NCI-H2196 treated with DMSO at 0.1 percent for 48 hours (cell line): ENCODE results near the gene CORO2B.
"Not testable (repeated sequence)": the region's sequence is repeated elsewhere in the genome, so short reads cannot be mapped to it uniquely, and the experiment has no call there.

Source experiments
- DNase-seq: peaks from one replicate; lab custom pipeline; 2025; ENCODE audit not compliant: unreplicated experiment; lab: John Stamatoyannopoulos, UW

Gene CORO2B

GRCh38 chr15:68719672-68720071 is 140.9 kb downstream of the CORO2B start:
- no peak for DNase-seq

DNA sequence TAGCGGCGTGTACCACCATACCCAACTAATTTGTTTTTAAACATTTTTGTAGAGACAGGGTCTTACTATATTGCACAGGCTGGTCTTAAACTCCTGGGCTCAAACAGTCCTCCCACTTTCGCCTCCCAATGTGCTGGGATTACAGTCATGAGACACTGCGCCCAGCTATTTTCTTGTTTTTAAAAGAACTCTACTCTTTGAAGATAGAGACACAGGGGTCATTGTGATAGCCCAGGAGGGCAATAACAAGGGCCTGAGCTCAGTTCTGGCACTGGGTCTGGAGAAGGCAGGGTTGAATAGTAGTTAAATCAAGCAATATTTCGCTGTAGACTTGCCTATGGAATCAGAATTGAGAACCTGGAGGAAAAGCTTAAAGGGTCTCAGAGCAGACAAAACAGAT is 143.1 kb downstream of the CORO2B start:
- DNase-seq, result no peak

GRCh38 chr15:68725736-68726135 is 146.9 kb downstream of the CORO2B start:
- DNase-seq, result no peak

DNA sequence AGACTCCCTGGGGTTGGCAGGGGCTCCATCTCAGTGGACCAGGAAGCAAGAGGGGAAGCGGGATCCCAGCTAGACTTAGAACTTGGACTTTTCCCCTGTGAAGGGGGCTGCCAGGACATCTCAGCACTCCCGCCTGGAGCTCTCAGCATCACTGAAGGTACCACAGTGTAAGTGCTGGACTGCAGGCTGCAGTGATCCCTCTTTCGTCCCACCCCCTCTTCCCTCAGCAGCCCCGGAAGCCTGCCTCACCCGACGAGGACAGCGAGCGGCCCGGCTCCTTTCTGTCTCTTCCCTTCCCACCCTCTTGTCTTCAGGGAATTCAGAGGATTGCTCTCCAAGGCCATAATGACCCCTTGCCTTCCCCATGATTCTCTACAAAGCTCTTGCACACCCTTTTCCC is 147.5 kb downstream of the CORO2B start:
- no peak for DNase-seq

GRCh38 chr15:68729789-68730411 is 151.1 kb downstream of the CORO2B start:
- DNase-seq, result no peak

GRCh38 chr15:68730471-68730919 is 151.7 kb downstream of the CORO2B start:
- DNase-seq, result no peak

- no peak for DNase-seq
Measured at GRCh38 chr15:68730976-68731897, 152.4 kb downstream of the CORO2B start.

- DNase-seq, result no peak
Measured at GRCh38 chr15:68732451-68732850, 153.7 kb downstream of the CORO2B start.

DNA sequence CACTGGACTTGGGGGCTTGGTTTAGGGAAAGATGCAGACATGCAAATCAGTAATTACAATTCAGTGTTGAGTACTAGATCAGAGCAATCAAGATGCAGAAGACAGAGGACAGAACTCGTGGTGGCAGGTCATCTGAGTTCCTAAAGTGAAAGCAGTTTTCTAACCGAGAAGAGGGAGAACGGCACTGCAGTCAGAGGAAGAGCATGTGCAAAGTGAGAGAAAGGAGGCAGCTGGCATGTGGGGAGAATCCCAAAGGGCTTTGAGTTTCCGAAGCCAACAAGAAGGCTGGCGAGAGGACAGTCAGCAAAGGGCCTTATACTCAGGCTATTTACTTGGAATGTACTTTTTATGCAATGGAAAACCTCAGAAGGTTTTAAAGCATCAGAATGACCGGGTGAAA is 154.9 kb downstream of the CORO2B start:
- no peak for DNase-seq

DNA sequence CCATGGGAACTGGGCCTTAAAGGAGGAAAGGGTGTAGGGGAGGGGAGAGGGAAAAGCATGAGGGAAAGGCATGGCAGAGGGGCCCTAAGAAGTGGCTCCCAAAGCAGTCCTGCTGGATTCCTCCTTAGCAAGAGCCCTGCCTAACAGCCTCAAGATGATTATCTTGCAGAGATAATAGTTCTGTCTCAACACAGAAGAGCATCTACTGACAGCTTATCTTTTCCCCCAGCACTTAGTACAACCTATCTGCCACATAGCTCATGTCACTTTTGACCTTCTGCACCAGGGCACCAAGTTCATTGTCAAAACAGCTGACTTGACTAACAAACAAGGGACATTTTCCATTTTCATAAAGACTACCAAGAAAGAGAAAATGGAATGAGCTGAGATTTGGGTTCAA is 155.6 kb downstream of the CORO2B start:
- DNase-seq, result no peak

DNA sequence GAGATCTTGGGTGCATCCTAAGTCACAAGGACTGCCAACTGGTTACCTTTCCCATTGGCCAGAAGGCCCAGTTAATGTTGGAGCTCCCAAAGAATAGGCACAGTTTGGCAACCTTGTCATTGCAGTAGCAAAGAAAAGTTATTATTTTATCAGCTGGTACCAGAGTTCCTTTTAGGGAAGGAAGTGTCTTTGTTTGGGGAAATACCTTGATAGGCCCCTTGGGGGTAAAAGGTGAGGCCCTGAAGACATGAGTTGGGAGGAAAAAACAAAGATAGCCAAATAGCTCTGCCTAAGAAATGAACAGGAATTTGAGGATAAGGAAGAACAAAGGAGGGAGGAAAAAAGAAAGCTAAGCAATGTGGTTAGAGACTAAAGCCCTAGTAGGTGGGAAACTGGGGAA is 156.1 kb downstream of the CORO2B start:
- no peak for DNase-seq

- DNase-seq, result no peak
Measured at GRCh38 chr15:68735610-68736009, 156.8 kb downstream of the CORO2B start.

DNA sequence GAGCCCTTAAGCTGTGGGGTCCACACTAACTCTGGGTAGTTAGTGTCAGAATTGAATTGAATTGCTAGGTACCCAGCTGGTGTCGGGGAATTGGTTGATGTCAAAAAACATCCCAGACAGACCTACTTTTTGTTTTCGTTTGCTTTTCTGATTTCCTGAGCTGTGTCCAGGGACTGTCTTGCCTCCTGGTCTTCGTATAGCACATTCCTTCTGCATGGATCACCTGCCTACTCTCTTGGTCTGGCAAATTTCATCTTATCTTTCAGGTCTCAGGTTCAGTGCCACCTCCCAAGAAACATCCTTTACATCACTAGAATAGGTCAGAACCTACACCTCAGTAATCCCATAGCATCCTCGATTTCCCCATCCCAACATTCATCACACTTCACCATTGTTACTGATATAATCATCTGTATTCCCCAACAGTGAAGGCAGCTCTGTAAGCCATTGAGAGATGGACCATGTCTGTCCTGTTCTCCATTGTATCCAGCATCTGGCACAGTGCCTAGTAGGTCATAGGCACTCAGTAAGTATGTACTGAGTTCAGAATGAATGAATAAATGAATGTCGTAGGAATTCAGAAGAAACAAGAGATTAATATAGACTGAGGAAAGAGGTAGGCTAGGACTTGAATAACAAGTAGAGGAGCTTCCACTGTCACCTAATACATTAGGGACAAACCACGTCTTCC is 160.7 kb downstream of the CORO2B start:
- no peak for DNase-seq

DNA sequence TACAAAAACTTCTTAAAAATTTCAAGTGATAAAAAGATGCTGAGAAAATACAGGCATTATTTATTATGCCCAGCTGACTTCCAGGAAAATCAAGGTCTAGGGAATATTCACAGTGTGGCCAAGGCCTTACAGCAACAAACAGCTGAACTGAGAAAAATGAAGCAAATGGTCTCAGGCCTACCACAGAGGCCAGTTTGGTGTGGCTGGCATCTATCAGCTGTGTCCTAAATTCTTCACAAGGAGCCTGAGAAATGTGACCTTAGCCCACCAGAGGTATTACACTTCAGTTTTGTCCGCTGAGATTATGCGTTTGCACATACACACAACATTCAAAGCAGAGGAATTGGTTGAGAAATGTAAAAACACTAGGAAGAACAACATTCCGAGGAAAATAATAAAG is 164.5 kb downstream of the CORO2B start:
- DNase-seq, result no peak

GRCh38 chr15:68749365-68749764 is 170.6 kb downstream of the CORO2B start:
- no peak for DNase-seq

DNA sequence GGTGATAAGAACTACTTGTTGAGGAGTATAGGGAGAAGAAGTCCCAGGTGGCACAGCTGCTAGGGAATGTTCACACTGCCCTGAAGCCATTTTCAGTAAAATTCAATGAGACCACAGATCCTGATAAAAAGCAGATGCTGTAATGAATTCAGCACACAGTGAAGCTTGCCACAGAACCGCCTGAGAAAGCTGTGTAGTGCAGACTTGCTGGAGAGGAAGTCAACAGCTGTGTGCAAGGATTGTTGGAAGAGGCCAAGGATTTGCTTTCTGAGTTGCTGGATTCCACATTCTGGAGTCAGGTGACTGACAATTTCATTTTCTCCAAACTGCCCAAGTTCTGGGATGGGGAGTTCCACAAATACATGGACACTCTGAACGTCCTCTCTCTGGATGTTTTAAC is 171.0 kb downstream of the CORO2B start:
- DNase-seq, result no peak

GRCh38 chr15:68751622-68752021 is 172.8 kb downstream of the CORO2B start:
- no peak for DNase-seq

DNA sequence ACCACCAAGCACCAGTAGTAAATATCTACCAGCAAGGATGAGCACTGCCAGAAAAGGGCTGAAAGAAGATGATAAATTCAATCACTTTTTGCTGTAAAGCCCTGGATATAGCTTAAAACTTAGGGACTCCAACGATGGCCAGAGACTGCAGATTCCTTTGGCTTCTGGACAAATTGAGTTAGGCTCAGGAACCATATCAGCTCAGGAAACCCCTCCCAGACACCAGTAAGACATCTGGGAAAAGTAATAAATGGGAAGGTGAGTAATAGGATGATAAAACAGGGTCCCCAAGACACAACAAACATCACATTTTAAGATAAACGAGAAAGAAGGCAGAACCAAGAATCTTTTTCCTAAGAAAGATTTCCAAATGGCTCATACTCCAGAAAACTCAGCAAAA is 176.9 kb downstream of the CORO2B start:
- no peak for DNase-seq

DNA sequence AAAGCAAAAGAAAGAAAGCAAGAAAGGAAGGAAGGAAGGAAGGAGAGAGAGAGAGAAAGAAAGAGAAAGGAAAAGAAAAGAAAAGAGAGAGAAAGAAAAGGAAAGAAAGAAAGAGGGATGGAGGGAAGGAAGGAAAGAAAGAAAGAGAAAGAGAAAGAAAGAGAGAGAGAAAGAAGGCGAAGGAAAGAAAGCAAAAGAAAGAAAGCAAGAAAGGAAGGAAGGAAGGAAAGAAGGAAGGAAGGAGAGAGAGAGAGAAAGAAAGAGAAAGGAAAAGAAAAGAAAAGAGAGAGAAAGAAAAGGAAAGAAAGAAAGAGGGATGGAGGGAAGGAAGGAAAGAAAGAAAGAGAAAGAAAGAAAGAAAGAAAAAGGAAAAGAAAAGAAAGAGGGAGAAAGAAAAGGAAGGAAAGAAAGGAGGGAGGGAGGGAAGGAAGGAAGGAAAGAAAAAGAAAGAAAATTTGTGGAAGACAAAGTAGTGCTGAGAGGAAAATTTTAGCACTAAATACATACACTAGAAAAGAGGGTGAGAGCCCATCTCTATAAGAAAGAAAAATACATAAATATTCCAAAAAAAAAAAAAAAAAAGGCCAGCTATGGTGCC is 181.3 kb downstream of the CORO2B start:
- not testable (repeated sequence) for DNase-seq

- DNase-seq, result no peak
Measured at GRCh38 chr15:68763063-68763462, 184.3 kb downstream of the CORO2B start.

- DNase-seq, result no peak
Measured at GRCh38 chr15:68764090-68764489, 185.3 kb downstream of the CORO2B start.
